Brain microvascular endothelial cell (primary cell): ENCODE data around the gene GNAO1.

Experiments used
- DNase-seq: peaks from one replicate; pipeline ENCODE4 v3.0.0-alpha.2; 2020
- H3K27ac ChIP-seq: fragments of 250-450 bp; sonication (Bioruptor Pico); 2 replicates; pipeline ENCODE4 v1.5.1; 2020; ENCODE audit warnings: mild to moderate bottlenecking, moderate library complexity
- H3K27me3 ChIP-seq: fragments of 250-450 bp; sonication (Bioruptor Pico); replicated peaks from 2 replicates; pipeline ENCODE4 v1.5.1; 2020; ENCODE audit warnings: mild to moderate bottlenecking
- H3K36me3 ChIP-seq: fragments of 250-450 bp; sonication (Bioruptor Pico); replicated peaks from 2 replicates; pipeline ENCODE4 v1.5.1; 2020; ENCODE audit warnings: mild to moderate bottlenecking
- H3K4me3 ChIP-seq: 2 replicates; pipeline ENCODE4 v1.5.1; 2011; ENCODE audit warnings: low read depth, mild to moderate bottlenecking, control low read depth, low read length, moderate library complexity
- CTCF ChIP-seq: IDR thresholded peaks from 2 replicates; pipeline ENCODE4 v1.5.1; 2011; ENCODE audit warnings: low read depth, mild to moderate bottlenecking, moderate library complexity, low read length, control low read depth, inconsistent platforms; ENCODE audit errors: missing control alignments
- in situ Hi-C: cut with HindIII; loops from 2 replicates; pipeline ENCODE4 v1.10.0; 2017; ENCODE audit warnings: low sequenced_read_pairs, low pct_ligation_motif_present

The GNAO1 gene

DNA sequence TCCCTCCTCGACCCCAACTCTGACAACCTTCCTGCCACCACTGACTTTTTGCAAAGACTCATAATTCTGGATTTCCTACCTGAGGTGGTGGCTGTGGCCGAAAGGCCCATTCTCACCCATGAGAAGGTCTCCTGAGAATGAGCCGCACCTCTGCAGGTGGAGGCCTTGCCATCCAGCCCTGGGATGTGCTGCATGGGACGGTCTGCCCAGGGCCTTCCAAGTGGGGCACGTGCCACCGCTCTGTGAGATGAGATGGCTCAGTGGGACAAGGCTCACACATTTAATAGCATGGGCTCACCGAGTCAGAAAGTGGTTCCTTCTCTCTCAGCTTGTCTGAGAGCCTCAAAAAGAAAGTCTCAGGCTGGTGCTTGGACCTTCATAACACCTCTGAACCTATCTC, 121.3 kb downstream of the GNAO1 start:
- H3K27me3 ChIP-seq, result no peaks in the 10 kb centered on the region
- H3K27ac ChIP-seq, result no peak overlapping the region
- TF ChIP-seq CTCF, result no peak
- no peak for DNase-seq
- no peak overlapping the region for H3K4me3 ChIP-seq
- no peaks in the 10 kb centered on the region for H3K36me3 ChIP-seq
- in situ Hi-C loops, result loop anchor here (25.0 kb wide), 1 partner anchor 375 kb away; no protein-coding TSS in a partner anchor

DNA sequence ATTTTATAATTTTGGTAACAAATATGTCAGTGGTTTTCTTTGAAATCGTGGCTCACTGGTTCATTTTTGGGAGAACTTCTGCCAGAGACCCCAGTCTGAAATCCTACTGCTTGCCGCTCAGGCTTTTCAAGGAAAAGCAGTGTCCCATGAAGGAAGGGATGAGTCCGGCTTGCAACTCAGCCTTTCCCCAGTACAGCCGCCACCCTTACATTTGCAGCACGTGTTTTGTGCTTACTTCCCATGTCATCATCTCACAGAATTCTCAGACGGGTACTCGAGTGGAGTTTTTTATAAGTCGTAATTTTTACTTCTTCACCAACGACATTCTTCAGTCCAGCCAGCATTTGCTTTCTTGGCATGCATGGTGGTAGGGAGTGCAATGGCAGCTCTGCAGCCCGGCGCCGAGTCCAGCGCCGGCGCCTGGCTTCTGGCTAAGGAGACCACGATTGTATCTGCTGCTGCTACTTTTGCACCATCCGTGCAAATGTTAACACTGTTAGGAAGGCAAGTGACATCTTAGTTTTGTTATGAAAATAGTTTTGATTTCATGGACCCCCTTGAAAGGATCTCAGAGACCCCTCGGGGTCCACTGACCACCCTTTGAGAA, 123.1 kb downstream of the GNAO1 start:
- no peaks in the 10 kb centered on the region for H3K36me3 ChIP-seq
- in situ Hi-C loops, result loop anchor here (25.0 kb wide), 1 partner anchor 377 kb away; no protein-coding TSS in a partner anchor
- H3K4me3 ChIP-seq, result no peak overlapping the region
- H3K27ac ChIP-seq, result no peak overlapping the region
- DNase-seq, result no peak
- no peak for TF ChIP-seq CTCF
- no peaks in the 10 kb centered on the region for H3K27me3 ChIP-seq

GRCh38 chr16:56315955-56316354, 124.7 kb downstream of the GNAO1 start:
- no peaks in the 10 kb centered on the region for H3K27me3 ChIP-seq
- H3K4me3 ChIP-seq, result no peak overlapping the region
- no peak for DNase-seq
- no peak for TF ChIP-seq CTCF
- in situ Hi-C loops, result loop anchor here (25.0 kb wide), 1 partner anchor 379 kb away; no protein-coding TSS in a partner anchor
- no peaks in the 10 kb centered on the region for H3K36me3 ChIP-seq
- no peak overlapping the region for H3K27ac ChIP-seq

DNA sequence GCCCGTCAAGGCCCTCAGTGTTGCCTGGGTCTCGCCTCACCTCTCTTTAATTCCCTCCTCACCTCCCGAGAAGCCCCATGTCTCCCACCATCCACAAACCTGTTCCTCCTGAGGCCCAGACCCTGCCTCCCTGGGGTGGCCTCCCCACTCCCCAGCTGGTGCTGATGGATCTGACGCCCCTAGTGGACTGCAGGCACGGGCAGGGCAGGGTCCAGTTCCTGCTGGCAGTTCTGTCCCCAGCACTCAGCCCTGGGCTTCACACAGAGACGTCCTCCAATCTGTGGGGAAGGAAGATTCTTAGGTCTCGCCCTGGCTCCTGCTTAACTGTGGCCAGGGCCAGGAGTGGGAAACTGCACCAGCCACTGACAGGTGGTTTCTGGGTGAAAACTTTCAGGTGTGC, 125.3 kb downstream of the GNAO1 start:
- TF ChIP-seq CTCF, result no peak
- no peaks in the 10 kb centered on the region for H3K27me3 ChIP-seq
- in situ Hi-C loops, result loop anchor here (25.0 kb wide), 1 partner anchor 379 kb away; no protein-coding TSS in a partner anchor
- DNase-seq, result no peak
- no peak overlapping the region for H3K4me3 ChIP-seq
- no peak overlapping the region for H3K27ac ChIP-seq
- no peaks in the 10 kb centered on the region for H3K36me3 ChIP-seq

DNA sequence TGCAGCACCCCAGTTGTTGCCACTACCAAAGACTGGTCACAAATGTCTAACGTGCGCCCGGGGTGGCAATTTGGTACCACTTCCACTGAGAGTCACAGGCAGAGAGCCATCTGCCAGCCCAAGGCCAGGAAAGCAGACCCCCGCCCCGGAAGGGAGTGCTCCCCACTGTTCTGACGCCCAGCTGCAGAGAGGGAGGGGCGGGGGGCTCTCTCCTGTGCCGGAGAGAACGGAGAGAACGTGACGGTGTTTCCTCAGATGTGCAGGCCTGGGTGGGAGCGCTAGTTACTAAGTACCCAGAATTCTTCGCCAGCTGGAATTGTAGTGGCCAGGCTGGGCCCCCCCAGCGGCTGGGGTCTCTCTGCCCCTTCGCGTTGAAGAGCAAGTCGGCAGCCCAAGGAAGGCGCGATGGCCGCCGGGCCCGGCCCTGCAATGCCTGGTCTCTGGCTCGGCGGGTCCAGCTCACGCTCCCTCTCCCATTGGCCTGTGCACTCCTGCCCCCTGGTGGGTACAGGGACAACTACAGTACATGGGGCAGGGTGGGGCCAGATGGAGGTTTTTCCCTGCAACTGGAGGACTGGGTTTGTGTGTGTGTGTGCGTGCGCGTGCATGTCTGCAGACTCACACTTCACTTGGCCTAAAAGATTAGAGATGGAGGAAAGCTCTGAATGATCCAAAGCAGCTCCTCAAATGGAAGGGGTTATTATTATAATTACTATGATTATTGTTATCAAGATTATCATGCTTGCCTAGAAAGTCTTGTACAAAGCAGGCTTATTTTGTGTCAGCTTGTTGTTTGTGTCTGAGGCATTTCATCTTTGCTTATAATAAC, 126.9 kb downstream of the GNAO1 start:
- Histone ChIP-seq H3K36me3 (no peaks in the 10 kb centered on the region), H3K27me3 (no peaks in the 10 kb centered on the region), H3K27ac (no peak overlapping the region), H3K4me3 (peak overlapping the region; percentile 40)
- in situ Hi-C loops, result loop anchor here (25.0 kb wide), 1 partner anchor 381 kb away; no protein-coding TSS in a partner anchor
- TF ChIP-seq CTCF, result peak; percentile 96
- peak; percentile 64 for DNase-seq
